ENCODE data around the gene CFAP410.

The CFAP410 gene

GRCh38 chr21:44282370-44282769 is 56.8 kb downstream of the CFAP410 start:
- no peak for DNase-seq (ENCODE audit: extremely low read depth, low read depth)
- no peak for TF ChIP-seq CTCF (IDR thresholded peaks at IDR 0.05; ENCODE audit: low read depth, low read length)

GRCh38 chr21:44281801-44282200 is 57.4 kb downstream of the CFAP410 start:
- TF ChIP-seq CTCF (IDR thresholded peaks at IDR 0.05; ENCODE audit: low read depth, low read length) = no peak
- no peak for DNase-seq (ENCODE audit: extremely low read depth, low read depth)

- no peak for DNase-seq (ENCODE audit: extremely low read depth, low read depth)
- TF ChIP-seq CTCF (IDR thresholded peaks at IDR 0.05; ENCODE audit: low read depth, low read length) = no peak
These were observed 59.6 kb downstream of the CFAP410 start for GRCh38 chr21:44279354-44280260.

Data from AG09319 (cell line).